Stimulated activated CD8-positive, alpha-beta memory T cell treated with anti-CD3 and anti-CD28 coated beads, Interleukin-15, amount 100 ng/mL, for 1 hour (primary cell): ENCODE data around the gene ANXA6.
"Not testable (repeated sequence)": the region's sequence is repeated elsewhere in the genome, so short reads cannot be mapped to it uniquely, and the experiment has no call there.

Experiments used
- DNase-seq: peaks from one replicate; pipeline ENCODE4 v3.0.0-alpha.2; 2020; ENCODE audit warnings: low read depth

ANXA6 gene

GRCh38 chr5:151180291-151180690 lies 22.7 kb upstream of the ANXA6 start:
- no peak for DNase-seq

- DNase-seq, result no peak
Observed at GRCh38 chr5:151179489-151179840, 21.9 kb upstream of the ANXA6 start.

GRCh38 chr5:151178777-151179488 lies 21.4 kb upstream of the ANXA6 start:
- no peak for DNase-seq

GRCh38 chr5:151178372-151178771 lies 20.8 kb upstream of the ANXA6 start:
- DNase-seq, result no peak

GRCh38 chr5:151176268-151176667 lies 18.7 kb upstream of the ANXA6 start:
- DNase-seq, result not testable (repeated sequence)

- DNase-seq, result no peak
Observed at GRCh38 chr5:151174612-151175101, 17.1 kb upstream of the ANXA6 start.

GRCh38 chr5:151173711-151174611 lies 16.4 kb upstream of the ANXA6 start:
- DNase-seq, result no peak

GRCh38 chr5:151171529-151171928 lies 13.9 kb upstream of the ANXA6 start:
- no peak for DNase-seq

- DNase-seq, result no peak
Observed at GRCh38 chr5:151168602-151169344, 11.2 kb upstream of the ANXA6 start.

- DNase-seq, result no peak
Observed at GRCh38 chr5:151167022-151167421, 9.4 kb upstream of the ANXA6 start.

GRCh38 chr5:151164687-151165392 lies 7.3 kb upstream of the ANXA6 start:
- DNase-seq, result peak; percentile 61

GRCh38 chr5:151162776-151163175 lies 5.2 kb upstream of the ANXA6 start:
- DNase-seq, result no peak

- no peak for DNase-seq
Observed at GRCh38 chr5:151159649-151160373, 2.2 kb upstream of the ANXA6 start.

- DNase-seq, result no peak
Observed at GRCh38 chr5:151158287-151158661, 695 bp upstream of the ANXA6 start.

- no peak for DNase-seq
Observed at GRCh38 chr5:151156507-151157420, 815 bp downstream of the ANXA6 start.

GRCh38 chr5:151155775-151156506 lies 1.6 kb downstream of the ANXA6 start:
- no peak for DNase-seq

GRCh38 chr5:151154931-151155774 lies 2.4 kb downstream of the ANXA6 start:
- DNase-seq, result peak; percentile 24

GRCh38 chr5:151153766-151154272 lies 3.8 kb downstream of the ANXA6 start:
- DNase-seq, result no peak
